WTC11 (cell line): ENCODE measurements around the gene PNPO. TPM values are rescaled to one million over a fixed set of nuclear protein-coding genes. Genes with fewer than 3 reads are reported as not detected.

Experiments
- ATAC-seq: fragments of 200-7000 bp; cut with Tn5 transposase; 2 replicates; pipeline ENCODE4 v1.10.0; 2021; ENCODE audit warnings: mild to moderate bottlenecking, moderate library complexity
- CTCF ChIA-PET: fragments of 300-600 bp; sonication (Branson Sonifier 250); formaldehyde crosslinking; loops from one replicate; lab custom pipeline; 2021; ENCODE audit warnings: antibody characterized with exemption; lab: Charles Lee
- POLR2A ChIA-PET: fragments of 350-600 bp; sonication (Branson Sonifier 250); formaldehyde crosslinking; loops from one replicate; lab custom pipeline; 2021; ENCODE audit warnings: antibody characterized with exemption; lab: Charles Lee
- DNase-seq: peaks from one replicate; pipeline ENCODE4 v3.0.0; 2021; ENCODE audit warnings: low spot score
- H3K27ac Mint-ChIP-seq: 2 replicates; pipeline ENCODE4 v1.8.0; 2021; ENCODE audit warnings: mixed read lengths
- H3K27me3 Mint-ChIP-seq: 2 replicates; pipeline ENCODE4 v1.8.0; 2021; ENCODE audit warnings: low read depth, mild to moderate bottlenecking, moderate library complexity, mixed read lengths
- H3K36me3 Mint-ChIP-seq: 2 replicates; pipeline ENCODE4 v1.8.0; 2021; ENCODE audit warnings: mixed read lengths
- H3K4me1 Mint-ChIP-seq: 2 replicates; pipeline ENCODE4 v1.8.0; 2022; ENCODE audit warnings: mixed read lengths
- H3K4me3 Mint-ChIP-seq: 2 replicates; pipeline ENCODE4 v1.8.0; 2021; ENCODE audit warnings: mild to moderate bottlenecking, moderate library complexity, mixed read lengths
- H3K9me3 Mint-ChIP-seq: 2 replicates; pipeline ENCODE4 v1.8.0; 2021; ENCODE audit warnings: mixed read lengths
- AFF4 ChIP-seq: sonication (generic); formaldehyde crosslinking; IDR thresholded peaks from 2 replicates; pipeline ENCODE4 v1.8.1; 2023; ENCODE audit warnings: mild to moderate bottlenecking, missing genetic modification reagents, borderline replicate concordance
- ATF2 ChIP-seq: sonication (generic); formaldehyde crosslinking; IDR thresholded peaks from 2 replicates; pipeline ENCODE4 v1.8.1; 2022; ENCODE audit warnings: low read depth, missing genetic modification reagents, borderline replicate concordance
- CTCF ChIP-seq: fragments of 200-600 bp; IDR thresholded peaks from 2 replicates; pipeline ENCODE4 v1.8.0; 2022; ENCODE audit warnings: antibody characterized with exemption
- E2F5 ChIP-seq: sonication (generic); formaldehyde crosslinking; IDR thresholded peaks from 2 replicates; pipeline ENCODE4 v1.8.1; 2022; ENCODE audit warnings: mild to moderate bottlenecking, moderate library complexity, missing genetic modification reagents
- EMX1 ChIP-seq: fragments of 250-450 bp; sonication (Bioruptor Pico); IDR thresholded peaks from 2 replicates; pipeline ENCODE4 v1.8.0; 2021; ENCODE audit warnings: mild to moderate bottlenecking
- ERG ChIP-seq: fragments of 250-450 bp; sonication (Bioruptor Pico); IDR thresholded peaks from 2 replicates; pipeline ENCODE4 v1.8.0; 2021; ENCODE audit warnings: mild to moderate bottlenecking
- FOXK1 ChIP-seq: sonication (generic); formaldehyde crosslinking; IDR thresholded peaks from 2 replicates; pipeline ENCODE4 v1.8.0; 2022; ENCODE audit warnings: mild to moderate bottlenecking, moderate library complexity, missing genetic modification reagents
- FOXP1 ChIP-seq: sonication (generic); formaldehyde crosslinking; IDR thresholded peaks from 2 replicates; pipeline ENCODE4 v1.8.0; 2022; ENCODE audit warnings: missing genetic modification reagents, mild to moderate bottlenecking, moderate library complexity, borderline replicate concordance
- JUN ChIP-seq: sonication (generic); formaldehyde crosslinking; IDR thresholded peaks from 2 replicates; pipeline ENCODE4 v1.8.0; 2023; ENCODE audit warnings: mild to moderate bottlenecking, missing genetic modification reagents
- NR2C2 ChIP-seq: sonication (generic); formaldehyde crosslinking; IDR thresholded peaks from 2 replicates; pipeline ENCODE4 v1.8.0; 2022; ENCODE audit warnings: mild to moderate bottlenecking, missing genetic modification reagents
- PREB ChIP-seq: sonication (generic); formaldehyde crosslinking; IDR thresholded peaks from 2 replicates; pipeline ENCODE4 v1.8.1; 2022; ENCODE audit warnings: mild to moderate bottlenecking, missing genetic modification reagents, moderate library complexity, borderline replicate concordance
- RELA ChIP-seq: sonication (generic); formaldehyde crosslinking; IDR thresholded peaks from 2 replicates; pipeline ENCODE4 v1.8.1; 2022; ENCODE audit warnings: missing genetic modification reagents, mild to moderate bottlenecking, borderline replicate concordance
- RORB ChIP-seq: fragments of 250-450 bp; sonication (Bioruptor Pico); IDR thresholded peaks from 2 replicates; pipeline ENCODE4 v1.9.0; 2021; ENCODE audit warnings: mild to moderate bottlenecking
- SMAD4 ChIP-seq: sonication (generic); formaldehyde crosslinking; IDR thresholded peaks from 2 replicates; pipeline ENCODE4 v1.8.0; 2022; ENCODE audit warnings: mild to moderate bottlenecking, missing genetic modification reagents
- TCF7 ChIP-seq: sonication (generic); formaldehyde crosslinking; IDR thresholded peaks from 2 replicates; pipeline ENCODE4 v1.8.0; 2022; ENCODE audit warnings: mild to moderate bottlenecking, low read depth, missing genetic modification reagents, moderate library complexity
- ZNF232 ChIP-seq: sonication (generic); formaldehyde crosslinking; IDR thresholded peaks from 2 replicates; pipeline ENCODE4 v1.8.0; 2022; ENCODE audit warnings: mild to moderate bottlenecking, missing genetic modification reagents
- ZNF281 ChIP-seq: sonication (generic); formaldehyde crosslinking; IDR thresholded peaks from 2 replicates; pipeline ENCODE4 v1.8.0; 2023; ENCODE audit warnings: mild to moderate bottlenecking, missing genetic modification reagents
- ZNF671 ChIP-seq: fragments of 250-450 bp; sonication (Bioruptor Pico); IDR thresholded peaks from 2 replicates; pipeline ENCODE4 v1.8.0; 2021; ENCODE audit warnings: mild to moderate bottlenecking
- total RNA-seq: library from RNA; stranded (reverse); gene quantifications from 3 replicates; pipeline ENCODE4 v1.2.3, GENCODE V29; 2021

PNPO gene
- total RNA-seq, 1 experiment from 2014 or later, result 12.2 TPM

GRCh38 chr17:47993031-47993564 is 51.7 kb downstream of the PNPO start (continued):
- no peak for TF ChIP-seq TCF7 (CRISPR knock-in tag)
- TF ChIP-seq ERG (CRISPR knock-in tag), result no peak
- no peak for TF ChIP-seq ATF2 (CRISPR knock-in tag)

- POLR2A ChIA-PET, result interaction anchor here (0.5 kb wide), 1 partner anchor 614 kb away, joined by 3 read pairs; no protein-coding TSS in a partner anchor
Measured at GRCh38 chr17:47993964-47994363, 52.6 kb downstream of the PNPO start.

More at GRCh38 chr17:47993964-47994363, 52.6 kb downstream of the PNPO start:
- H3K9me3 Mint-ChIP-seq, result no peaks in the 10 kb centered on the region
- DNase-seq (no peak), ATAC-seq (no peak)
- H3K4me1 Mint-ChIP-seq, result peaks cover 47% of the 10 kb centered on the region
- no peak for TF ChIP-seq NR2C2 (CRISPR knock-in tag)
- TF ChIP-seq PREB (CRISPR knock-in tag), result no peak
- no peak for TF ChIP-seq RELA (CRISPR knock-in tag)
- no peak for TF ChIP-seq FOXP1 (CRISPR knock-in tag)
- TF ChIP-seq SMAD4 (CRISPR knock-in tag), result no peak
- TF ChIP-seq AFF4 (CRISPR knock-in tag), result no peak
- no peak for TF ChIP-seq RORB (CRISPR knock-in tag)
- no peak for TF ChIP-seq CTCF
- TF ChIP-seq ZNF671, result no peak
- no peak for TF ChIP-seq EMX1 (CRISPR knock-in tag)
- TF ChIP-seq ZNF281 (CRISPR knock-in tag), result no peak
- TF ChIP-seq ZNF232 (CRISPR knock-in tag), result no peak
- no peak for TF ChIP-seq JUN (CRISPR knock-in tag)
- no peak for TF ChIP-seq FOXK1
- TF ChIP-seq E2F5 (CRISPR knock-in tag), result no peak
- CTCF ChIA-PET, result interaction anchor here (1.1 to 3.1 kb wide), 6 partner anchors 8 to 153 kb away, joined by 3 to 25 read pairs (median 6); partner anchors contain the start of gene SCRN2
- H3K27me3 Mint-ChIP-seq, result no peaks in the 10 kb centered on the region
- no peak overlapping the region for H3K4me3 Mint-ChIP-seq
- no peak overlapping the region for H3K27ac Mint-ChIP-seq
- H3K36me3 Mint-ChIP-seq, result no peaks in the 10 kb centered on the region
